Glomerular visceral epithelial cell (primary cell): ENCODE data around the gene POMT1.
"Not testable (repeated sequence)": the region's sequence is repeated elsewhere in the genome, so short reads cannot be mapped to it uniquely, and the experiment has no call there.

ENCODE experiments used
- DNase-seq: peaks from one replicate; pipeline ENCODE4 v3.0.0-alpha.2; 2016; ENCODE audit errors: extremely low spot score

Gene POMT1

DNA sequence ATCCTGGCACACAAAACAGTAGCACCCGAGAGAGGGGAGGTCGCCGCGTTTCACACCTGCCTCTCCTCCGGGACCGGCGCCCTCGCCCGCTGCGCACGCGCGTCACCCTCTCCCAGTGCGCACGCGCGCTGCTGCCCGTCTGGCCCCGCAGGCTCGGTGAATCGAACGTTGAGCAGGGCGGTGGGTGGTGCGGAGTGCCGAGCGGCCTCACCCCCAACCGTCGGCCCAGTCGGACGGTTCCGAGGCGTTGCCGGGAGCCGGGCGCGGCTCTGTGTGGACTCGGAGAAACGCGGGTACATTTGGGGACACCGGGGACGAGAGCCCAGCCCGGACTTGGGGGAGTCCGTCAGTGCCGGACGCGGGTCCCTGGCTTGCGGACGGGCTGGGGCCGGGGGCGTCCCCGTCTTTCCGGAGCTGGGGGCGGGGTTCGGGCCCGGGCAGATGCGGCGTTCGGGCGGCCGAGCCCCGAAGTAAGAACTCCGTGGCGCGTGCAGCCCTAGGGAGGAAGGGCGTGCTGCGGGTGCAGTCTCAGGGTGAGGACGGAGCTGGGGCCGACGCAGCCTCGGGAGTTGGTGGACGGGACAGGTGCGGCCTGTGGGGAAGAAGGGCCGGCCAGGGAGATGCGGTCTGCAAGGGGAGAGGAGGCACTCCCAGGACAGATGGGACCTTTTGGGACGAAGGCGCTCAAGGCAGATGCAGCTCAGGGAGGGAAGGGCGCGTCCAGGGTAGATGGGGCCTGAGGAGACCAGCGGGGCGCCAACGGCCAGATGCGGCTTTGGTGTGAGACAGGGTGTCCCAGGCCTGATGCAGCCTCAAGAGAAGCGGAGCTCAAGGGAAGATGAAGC, at the start of gene POMT1:
POMT1 (plus strand) TSS at position 138 of the 845 bp plus-strand sequence. CDS start 1,301 bp downstream, outside the sequence.
- DNase-seq = peak; percentile 88

- no peak for DNase-seq
Measured at GRCh38 chr9:131454028-131454427, 48.7 kb upstream of the POMT1 start.

DNA sequence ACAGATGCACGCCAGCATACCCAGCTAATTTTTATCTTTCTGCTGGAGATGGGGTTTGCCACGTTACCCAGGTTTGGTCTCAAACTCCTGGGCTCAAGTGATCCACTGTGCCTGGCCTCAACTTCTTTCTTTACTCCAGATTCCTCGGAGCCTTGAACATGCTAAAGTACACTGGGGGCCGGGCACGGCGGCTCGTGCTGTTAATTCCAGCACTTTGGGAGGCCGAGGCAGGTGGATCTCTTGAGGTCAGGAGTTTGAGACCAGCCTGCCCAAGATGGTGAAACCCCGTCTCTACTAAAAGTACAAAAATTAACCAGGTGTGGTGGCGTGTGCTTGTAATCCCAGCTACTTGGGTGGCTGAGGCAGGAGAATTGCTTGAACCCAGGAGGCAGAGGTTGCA, 47.1 kb upstream of the POMT1 start:
- DNase-seq = not testable (repeated sequence)

DNA sequence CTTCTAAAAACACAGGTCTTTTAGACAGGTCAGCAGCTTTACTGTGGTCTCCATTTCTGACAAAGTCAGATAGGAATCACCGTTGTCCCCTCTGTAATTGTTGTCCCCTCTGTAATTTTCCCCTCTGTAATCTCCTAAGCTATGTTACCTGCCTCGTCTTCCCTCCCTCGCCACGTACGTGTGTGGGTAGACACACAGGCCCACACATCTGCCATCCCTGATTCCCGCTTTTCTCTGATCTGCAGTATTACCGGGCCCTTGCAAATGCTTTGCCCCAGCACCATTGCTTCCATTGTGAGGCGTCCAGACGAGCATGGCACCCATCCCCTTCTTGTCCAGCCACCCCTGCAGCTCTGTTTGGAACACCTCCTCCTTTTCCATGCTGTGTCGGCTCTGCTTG, 45.0 kb upstream of the POMT1 start:
- DNase-seq = no peak

DNA sequence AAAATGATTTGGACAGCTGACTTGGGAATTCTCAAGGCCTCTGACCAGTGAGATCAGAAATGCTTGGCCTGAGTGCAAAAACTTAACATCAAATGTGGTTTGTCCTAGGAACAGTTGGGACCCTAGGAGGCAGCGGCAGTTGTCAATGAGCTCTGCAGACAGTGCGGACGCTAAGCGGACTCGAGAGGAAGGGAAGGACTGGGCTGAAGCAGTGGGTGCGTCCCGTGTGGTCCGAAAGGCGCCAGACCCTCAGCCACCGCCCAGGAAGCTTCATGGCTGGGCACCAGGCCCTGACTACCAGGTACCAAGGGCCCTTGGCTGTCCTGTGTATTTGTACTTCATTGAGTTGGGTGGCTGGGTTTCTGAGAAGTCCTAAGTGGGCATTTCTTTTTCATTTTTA, 43.7 kb upstream of the POMT1 start:
- DNase-seq = no peak

DNA sequence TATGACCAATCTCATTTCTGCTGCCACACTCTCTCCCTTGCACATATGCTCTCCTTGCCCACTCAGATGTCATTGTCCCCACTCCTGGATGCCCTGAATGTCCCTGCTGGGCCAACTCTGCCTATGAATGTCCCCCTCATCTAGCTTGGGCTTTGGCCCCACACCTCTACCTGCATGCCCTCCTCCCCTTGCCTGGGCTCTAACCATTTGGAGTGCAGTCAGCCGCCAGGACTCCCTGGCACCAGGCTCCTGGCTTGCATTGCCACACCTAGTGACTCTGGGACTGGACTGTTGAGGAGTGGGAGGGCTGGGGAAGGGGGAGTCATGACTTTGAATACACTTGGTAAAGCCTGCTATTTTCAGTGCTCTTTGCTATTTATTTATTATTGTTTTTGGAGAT, 41.6 kb upstream of the POMT1 start:
- no peak for DNase-seq

GRCh38 chr9:131464354-131465000, 38.2 kb upstream of the POMT1 start:
- no peak for DNase-seq

DNA sequence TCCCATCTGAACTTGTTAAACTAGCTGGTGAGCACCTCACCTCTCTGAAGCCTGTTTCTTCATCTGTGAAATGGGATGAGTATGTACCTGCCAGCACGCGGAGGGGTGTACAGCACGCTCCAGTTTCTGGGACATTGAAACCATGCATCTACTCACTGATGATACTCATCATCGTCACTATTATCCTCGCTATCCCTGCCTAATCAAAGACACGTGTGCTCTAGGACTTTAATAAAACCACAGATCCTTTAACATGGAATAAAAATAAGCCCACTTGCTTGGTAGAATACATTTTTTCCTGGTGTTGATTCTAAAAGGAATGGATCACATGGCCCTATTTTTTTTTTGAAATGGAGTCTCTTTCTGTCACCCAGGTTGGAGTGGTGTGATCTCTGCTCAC, 37.3 kb upstream of the POMT1 start:
- DNase-seq = no peak

DNA sequence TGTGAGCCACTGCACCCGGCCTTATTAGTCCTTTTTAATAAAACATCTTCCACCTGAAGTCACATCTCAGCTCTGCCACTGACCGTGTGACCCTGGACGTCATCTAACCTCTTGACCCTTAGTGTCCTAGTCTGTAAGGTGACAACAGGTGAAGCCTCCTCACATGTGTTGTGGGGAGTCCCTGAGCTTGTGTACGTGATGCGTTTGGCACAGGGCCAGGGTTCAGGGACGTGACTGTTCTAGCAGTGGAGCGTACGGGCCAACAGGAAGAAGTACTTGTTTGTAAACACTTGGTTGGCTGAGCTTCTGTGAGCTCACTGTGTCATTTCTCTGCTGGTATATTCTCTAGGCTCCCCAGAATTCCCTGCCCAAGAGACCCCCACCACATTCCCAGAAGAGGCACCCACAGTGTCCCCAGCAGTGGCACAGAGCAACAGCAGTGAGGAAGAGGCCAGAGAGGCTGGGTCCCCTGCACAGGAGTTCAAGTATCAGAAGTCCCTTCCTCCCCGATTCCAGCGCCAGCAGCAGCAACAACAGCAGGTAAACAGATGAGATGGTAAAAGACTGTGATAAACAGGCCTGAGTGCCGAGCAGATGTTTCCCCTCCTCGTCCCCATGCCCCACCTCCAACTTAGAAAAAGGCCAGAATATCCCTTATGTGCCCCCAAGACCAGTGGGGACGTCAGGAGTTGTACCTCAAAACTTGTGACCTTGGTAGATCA, 35.3 kb upstream of the POMT1 start:
- no peak for DNase-seq

DNA sequence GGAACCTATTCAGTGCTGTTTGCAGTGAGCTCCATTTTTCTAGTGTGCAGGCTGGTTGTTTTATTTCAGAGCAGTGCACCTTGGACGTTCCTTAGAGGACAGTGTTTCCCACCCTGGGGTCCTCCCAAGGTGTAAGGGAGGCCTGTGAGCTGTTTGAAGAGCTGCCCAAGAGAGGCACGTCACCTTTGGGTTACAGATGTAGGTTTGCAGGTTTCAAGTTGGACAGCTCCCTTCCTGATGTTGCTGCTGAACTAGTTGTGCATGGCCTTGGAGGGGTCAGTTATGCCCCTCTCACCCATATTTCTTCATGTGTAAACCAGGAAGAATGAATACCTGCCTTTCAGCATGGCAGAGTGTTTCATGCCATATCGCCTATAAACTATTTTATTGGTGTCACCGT, 34.7 kb upstream of the POMT1 start:
- DNase-seq = no peak

- DNase-seq = no peak
Measured at GRCh38 chr9:131469356-131469755, 33.4 kb upstream of the POMT1 start.

GRCh38 chr9:131469951-131470350, 32.8 kb upstream of the POMT1 start:
- DNase-seq = no peak

GRCh38 chr9:131470581-131470991, 32.1 kb upstream of the POMT1 start:
- DNase-seq = no peak

DNA sequence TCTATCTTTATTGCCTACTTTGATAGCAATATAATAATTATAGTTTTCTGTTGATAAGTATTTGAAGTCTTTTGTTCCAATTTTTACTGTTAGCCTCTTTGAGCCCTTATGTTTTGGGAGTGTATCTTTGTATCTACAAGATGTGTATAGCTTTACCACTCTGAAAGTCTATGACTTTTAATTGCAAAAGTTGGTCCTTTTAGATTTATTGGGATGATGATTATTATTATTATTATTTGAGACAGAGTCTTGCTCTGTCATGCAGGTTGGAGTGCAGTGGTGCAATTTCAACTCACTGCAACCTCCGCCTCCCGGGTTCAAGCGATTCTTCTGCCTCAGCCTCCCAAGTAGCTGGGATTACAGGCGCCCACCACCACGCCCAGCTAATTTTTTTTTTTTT, 30.6 kb upstream of the POMT1 start:
- not testable (repeated sequence) for DNase-seq

- DNase-seq = no peak
Measured at GRCh38 chr9:131473198-131473885, 29.4 kb upstream of the POMT1 start.

DNA sequence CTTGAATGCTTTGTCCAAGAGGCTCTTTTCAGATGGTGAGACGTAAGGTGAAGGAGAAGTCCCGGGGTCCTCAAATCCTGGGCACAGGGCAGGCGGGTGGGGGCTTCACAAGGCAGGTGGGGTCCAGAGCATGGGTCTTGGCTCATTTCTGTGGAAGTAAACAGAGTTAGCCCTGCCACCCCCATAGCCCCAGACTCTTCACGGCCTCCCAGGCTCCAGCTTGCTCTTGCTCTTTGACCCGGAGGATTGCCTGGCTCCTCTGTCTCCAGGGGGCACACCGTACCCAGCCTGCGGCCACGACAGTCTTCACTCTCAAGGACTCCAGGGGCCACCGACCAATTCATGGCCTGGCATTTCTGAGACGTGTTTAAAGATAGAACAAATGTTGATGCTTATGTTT, 28.8 kb upstream of the POMT1 start:
- DNase-seq = no peak

DNA sequence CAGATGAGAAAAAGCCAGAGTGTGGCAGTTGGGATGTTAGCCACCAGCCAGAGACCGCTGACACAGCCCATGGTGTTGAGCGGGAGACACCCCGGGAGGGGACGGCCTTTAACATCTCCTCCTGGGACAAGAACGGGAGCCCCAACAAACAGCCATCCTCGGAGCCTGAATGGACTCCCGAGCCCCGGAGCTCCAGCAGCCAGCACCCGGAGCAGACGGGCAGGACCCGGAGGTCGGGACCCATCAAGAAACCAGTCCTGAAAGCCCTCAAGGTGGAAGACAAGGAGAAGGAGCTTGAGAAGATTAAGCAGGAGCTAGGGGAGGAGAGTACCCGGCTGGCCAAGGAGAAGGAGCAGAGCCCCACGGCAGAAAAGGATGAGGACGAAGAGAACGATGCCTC, 28.0 kb upstream of the POMT1 start:
- DNase-seq = no peak

DNA sequence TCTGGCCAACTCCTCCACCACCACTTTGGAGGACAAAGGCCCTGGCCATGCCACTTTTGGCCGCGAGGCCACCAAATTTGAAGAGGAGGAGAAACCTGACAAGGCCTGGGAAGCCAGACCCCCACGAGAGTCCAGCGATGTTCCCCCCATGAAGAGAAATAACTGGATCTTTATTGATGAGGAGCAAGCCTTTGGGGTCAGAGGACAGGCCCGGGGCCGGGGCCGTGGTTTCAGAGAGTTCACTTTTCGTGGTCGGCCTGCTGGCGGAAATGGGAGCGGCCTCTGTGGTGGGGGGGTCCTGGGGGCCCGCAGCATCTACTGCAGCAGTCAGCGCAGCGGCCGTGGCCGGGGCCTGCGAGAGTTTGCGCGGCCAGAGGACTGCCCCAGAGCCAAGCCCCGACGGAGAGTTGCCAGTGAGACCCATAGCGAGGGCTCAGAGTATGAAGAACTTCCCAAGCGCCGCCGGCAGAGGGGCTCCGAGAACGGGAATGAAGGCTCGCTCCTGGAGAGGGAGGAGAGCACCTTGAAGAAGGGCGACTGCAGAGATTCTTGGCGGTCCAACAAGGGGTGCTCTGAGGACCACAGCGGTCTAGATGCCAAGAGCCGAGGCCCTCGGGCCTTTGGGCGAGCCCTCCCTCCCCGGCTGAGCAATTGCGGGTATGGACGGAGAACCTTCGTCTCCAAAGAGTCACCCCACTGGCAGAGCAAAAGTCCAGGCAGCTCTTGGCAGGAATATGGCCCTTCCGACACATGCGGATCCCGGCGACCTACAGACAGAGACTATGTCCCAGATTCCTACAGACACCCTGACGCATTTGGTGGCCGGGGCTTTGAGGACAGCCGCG, 27.4 kb upstream of the POMT1 start:
- DNase-seq = no peak

GRCh38 chr9:131475956-131476776, 26.6 kb upstream of the POMT1 start:
- DNase-seq = no peak

DNA sequence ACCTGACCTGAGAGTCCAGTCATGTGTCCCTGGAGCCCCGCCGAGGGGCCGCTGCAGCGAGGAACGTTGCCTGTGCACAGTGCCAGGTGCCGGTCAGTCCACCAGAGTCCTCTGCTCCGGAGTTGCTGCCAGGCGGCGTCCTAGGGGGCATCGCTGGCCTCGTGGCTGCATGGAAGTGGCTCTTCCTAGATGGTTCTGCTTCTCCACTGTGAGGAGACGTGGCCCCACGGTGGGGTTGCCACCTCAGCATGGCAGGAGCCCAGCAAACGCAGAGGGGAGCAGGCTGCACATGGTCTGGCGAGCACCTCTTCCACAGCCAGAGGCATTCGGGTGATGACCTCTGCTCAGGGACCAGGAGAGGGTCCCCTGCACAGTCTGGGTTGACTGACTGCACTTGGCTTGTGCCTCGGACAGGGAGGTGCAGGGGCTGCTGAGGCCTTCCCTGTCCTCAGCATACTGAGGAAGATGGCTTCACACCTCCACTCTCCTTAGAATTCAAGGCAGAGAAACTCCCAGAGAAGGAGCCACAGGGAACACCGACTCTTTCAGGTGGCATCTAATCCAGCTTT, 25.9 kb upstream of the POMT1 start:
- no peak for DNase-seq
